EH (cell line): ENCODE measurements around the gene PRKN.
A peak's percentile ranks its signal among the peaks of the same experiment; 100 is the strongest.

Experiments used
- DNase-seq: peaks from one replicate; pipeline ENCODE4 v3.0.0-alpha.2; 2015; ENCODE audit warnings: low read depth

Gene PRKN

DNA sequence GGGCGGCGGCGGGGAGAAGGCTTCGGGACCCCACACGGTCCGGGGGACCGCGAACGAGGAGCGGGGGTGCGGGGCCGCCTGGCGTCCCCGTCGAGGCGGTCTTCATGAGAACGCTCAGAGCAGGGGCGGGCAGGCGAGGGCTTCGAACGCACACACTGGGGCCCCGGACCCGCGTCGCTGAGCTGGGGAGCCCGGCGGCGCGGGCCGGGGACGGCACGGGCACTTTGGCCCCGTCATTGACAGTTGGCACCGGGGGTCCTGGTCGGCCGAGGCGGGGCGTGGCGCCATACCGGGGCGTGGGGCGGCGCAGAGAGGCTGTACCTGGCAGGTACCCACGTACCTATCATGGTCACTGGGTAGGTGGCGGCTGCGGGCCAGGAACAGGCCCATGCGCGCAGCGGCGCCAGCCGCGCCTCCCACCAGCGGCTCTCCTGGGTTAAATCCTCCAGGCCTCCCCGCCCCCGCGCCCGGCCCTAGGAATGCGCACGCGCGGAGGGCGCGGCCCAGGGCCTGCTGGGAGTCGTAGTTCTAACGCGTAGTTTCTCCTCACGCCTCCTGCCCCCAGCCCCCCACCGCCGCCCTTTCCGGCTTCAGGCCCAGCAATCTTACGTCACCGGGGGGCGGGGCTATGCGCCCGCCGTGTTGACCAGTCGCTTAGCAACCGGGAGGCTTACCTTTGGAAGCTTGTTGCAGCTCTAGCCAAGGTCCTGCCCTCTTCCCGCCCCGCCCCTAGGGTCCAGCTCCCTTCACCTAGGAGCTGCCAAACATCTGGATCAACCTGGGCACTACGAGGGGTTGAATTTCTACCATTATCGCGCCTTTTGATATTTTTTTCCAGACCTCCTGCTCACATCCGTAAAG is at the start of gene PRKN, which contains the start of gene PACRG:
Gene PRKN, minus strand, starts transcription at position 445 of the 861 bp plus-strand sequence.
Gene PACRG, plus strand, starts transcription at position 653 of the 861 bp plus-strand sequence.
- DNase-seq = peak; percentile 95

DNA sequence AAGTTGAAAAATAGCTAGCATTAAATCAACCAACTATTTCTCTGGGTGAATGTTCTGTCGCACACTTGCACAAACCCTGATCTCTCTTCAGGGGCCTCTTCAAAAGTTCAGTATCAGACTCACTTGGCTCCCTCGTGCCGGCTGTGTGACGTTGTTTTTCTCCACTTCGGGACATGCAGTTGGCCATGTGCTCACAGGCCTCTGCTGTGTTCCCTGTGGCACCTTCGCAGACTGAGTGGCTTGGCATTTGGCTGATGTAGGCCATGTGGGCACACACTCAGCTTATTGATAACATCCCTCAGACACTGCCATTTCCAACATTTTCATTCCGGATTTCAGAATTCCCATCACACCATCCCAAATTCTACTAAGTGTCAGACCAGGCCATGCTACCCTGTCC is 49.5 kb upstream of the PRKN start:
- DNase-seq = no peak

DNA sequence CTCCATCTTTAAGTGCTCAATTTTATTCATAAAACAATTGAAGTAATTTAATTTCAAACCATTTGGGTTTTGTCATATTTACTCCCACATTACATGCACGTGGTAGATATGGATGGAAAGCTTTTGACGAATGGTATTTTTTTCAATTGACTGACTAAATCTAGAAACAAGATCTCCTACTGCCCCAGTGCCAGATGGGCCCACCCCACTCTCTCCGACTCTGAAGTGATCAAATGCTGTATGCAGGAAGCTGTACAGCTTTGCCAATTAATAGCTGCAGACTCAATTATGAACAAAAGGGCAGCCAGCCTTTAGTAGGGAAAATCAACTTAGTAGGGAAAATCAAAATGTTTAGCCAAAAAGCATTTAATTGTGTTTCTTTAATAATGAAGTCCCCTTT is 46.4 kb upstream of the PRKN start:
- no peak for DNase-seq

DNA sequence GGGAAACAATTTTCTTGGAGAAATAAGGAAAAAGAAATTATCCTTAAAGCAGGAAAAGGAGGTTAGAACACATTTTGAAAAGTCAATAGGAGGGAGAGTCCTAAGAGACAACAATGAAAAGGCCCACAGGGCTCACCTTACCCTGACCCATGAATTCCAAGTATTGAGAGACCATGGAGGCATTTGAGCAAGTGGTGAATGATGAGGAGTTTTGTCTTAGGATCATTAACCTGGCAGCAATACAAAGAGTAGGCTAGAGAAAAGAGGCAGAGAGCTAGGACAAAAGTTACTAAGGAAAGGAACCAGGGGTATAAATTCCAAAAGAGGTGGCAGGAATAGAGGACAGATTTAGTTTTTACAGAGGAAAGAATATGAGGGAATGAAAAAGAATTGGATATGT is 44.9 kb upstream of the PRKN start:
- no peak for DNase-seq

DNA sequence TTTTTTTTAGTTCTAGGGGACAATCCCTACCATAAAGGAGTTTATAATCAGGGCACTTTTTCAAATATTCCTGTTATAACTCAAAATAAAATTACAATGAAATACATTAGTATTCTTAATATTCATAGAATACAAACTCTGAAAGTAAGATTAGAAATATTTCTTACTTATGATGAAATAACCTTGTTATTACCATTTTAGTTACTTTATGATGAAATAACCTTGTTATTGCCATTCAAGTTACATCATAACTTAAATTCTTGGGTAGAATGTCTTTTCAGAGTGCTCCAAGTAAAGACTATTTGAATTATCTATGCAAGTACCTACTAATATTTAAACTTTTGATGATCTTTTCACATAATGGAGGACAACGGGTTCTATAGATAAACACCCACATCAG is 43.4 kb upstream of the PRKN start:
- DNase-seq = no peak

DNA sequence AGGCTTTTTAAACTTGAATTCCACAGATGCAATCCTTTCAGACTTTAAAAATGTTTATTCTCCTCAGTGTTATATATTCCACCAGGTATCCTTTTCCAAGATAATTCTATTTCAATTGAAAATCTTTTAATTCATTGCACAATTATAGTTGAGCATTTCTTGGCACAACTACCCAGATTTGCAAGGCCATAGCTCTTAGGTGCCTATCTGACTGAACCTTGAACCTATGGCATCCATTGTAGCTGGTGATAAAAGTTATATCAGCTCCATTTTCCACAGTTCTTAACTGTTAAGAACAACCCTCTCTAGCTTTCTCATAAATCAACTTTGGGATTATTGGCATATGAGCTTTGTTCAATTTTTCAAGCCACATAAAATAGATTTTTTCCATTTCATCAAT is 42.6 kb upstream of the PRKN start:
- no peak for DNase-seq

DNA sequence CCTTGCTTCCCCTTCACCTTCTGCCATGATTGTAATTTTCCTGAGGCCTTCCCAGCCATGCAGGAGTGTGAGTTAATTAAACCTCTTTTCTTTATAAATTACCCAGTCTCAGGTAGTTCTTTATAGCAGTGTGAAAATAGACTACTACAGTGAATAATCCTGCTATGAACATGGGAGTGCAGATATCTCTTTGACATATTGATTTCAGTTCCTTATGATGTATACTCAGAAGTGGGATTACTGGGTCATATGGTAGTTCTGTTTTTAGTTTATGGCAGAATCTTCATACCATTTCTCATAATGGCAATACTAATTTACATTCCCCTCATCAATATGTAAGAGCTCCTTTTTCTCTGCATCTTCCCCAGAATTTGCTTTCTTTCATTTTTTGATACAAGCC is 26.2 kb upstream of the PRKN start:
- no peak for DNase-seq

DNA sequence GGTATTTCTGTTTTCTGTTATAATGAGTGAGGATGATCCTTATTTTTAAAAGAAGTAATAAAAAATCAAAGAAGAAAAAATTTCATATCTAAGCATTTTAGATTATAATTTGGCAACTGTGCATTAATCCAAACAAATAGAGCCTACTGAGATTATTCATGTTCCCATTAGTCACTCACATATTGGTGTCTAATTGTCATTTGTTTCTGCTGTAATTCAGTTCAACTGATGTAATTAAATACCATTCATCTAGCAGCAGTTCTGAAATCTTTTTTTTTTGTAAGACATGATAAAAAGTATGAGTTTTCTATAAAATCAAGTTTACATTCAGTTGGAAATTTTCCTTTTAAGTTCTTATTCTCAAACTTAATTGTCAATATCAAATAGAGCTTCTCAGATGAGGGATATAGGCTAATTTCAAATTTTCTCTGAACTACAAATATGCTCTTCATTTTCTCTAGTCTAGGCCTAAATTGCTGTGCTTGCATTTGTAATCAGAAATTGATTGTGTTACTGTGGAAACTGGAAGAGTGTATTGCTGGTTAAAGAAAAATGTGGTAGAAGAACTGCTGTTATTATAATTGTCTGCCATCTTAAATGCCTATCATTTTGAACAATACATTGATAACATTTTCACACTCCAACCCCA is 23.8 kb upstream of the PRKN start:
- DNase-seq = no peak

DNA sequence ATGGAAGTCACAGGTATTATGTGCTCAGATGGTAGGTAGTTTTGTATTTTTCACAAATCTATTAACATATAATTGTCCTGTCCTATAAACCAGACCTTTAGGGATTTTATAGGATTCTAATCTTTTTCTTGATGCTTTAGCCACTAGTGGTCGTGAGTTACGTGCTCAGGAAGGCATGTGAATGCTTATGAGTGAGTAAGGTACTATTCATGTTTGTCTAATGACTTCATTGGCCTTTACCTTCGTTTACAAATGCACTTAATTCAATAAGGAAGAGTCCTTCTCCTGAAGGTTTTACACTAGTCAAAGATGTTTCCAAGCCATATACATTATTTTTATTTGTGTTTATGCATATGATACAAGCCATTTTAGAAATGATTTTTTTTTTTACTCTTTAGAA is 23.2 kb upstream of the PRKN start:
- no peak for DNase-seq

DNA sequence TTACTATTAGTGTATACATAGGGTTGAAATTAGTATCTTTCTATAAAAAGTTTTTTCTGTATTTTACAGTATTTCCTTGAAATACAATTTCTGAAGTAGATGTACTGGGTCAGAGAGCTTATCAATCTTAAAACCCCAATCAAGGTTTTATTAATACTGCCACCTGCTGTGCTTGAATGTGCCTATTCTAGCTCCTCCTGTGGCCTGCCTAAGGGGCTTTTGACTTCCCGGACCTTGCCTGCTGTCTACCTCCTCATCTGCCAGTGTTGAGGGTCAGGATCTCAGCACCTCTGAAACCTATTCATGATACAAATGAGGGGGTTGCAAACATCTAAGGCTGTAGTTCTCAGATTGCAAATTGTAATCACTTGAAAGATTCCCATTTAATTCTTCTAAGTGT is 9.4 kb upstream of the PRKN start:
- no peak for DNase-seq

DNA sequence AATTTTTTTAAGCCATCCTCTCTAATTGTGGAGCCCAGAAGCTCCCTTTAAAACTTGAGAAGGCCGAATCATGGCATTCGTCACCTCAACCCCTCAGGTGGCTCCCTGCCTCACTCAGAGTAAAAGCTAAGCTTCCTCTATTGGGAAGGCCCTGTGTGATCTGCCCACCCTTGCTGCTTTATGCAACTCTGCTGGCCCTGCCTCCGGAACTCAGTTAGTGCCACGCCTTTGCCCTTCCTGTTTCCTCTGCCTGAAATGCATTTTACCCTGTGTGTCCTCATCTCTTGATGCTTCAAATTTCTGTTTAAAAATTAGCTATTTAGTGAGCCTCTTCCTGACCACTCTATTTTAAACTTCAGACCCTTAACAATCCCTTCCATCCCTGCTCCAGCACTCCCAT is 5.9 kb upstream of the PRKN start:
- no peak for DNase-seq

DNA sequence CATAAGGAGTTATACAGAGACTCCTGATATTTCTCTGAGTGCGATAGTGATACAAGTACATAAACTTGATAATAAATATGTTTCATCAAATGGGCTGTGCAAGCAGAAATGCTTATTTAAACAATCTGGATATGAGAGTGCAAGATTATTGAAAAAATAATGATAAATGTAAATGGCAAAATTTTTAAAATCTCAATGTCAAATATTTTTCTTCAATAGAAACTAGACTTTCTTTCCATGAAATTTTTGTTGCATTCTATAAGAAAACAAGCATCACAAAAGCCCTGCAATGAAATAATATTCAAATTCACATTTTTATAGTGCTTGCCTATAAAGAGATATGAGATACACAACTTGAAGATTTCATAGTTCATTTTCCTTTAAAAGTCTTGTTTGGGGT is 2.9 kb upstream of the PRKN start:
- no peak for DNase-seq

DNA sequence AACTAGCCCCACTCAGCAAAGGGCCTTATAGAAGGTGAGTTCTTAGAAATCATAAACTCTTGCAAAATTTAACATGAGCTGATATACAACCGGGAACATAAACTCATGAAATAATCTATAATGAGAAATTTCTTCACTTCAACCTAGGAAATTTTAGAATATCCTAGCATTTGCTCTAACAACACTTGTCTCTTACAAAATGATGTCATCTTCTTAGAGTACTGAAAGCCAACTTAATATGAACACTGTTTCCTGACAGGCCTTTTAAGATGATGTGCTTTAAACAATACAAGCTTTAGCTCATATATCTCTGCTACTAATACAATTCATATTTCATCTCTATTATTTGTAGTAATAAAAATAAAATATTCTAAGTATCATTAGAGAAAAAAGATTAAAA is 1.1 kb upstream of the PRKN start:
- no peak for DNase-seq

DNA sequence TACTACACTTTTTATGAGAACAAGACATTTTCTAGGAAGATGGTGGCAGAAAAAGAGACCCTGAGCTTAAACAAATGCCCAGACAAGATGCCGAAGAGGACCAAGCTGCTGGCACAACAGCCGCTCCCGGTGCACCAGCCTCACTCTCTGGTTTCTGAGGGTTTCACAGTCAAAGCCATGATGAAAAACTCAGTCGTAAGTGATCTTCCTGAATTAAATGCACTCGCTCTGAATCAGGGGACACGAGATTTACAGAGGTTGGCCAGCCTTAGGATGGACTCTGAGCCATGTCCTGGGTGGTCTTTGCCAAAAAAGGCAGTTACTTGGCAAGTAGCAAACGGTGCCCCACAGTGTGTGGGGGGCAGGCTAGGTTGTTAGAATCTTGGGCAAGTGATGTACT is 631 bp upstream of the PRKN start:
- no peak for DNase-seq

DNA sequence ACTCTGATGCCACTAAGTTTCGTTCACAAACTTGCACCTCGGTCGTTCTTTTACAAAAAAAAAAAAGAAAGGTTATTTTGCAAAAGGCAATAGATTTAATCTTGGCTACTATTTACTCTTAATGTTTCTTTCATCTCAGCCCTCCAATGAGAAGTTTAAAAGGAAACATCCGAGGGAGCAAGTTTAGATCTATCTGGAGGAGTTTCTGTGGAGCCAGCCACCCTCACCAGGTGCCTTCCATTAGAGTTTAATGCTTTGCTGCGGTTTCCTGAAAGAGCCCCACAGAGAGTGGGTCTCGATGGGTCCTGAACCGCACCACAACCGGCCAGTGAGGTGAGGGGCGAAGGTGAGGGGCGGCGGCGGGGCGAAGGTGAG is 632 bp downstream of the PRKN start:
- no peak for DNase-seq

DNA sequence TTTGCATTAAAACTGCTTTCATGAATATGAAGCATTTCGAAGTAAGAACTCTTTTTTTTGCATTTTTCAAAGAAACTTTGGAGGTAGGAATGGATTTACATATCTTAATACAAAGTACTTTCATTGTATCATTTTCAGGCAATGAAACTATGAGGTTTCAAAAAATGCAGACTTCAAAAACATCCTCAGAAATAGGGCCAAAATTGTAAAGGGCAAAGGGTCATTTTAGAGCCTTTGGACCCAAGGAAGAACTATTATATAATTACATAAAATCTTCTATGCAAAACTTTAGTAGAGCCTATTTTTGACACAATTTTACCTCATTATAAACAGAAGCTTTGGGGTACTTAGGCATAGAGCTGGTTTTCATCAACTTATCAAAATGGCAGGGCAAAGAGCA is 4.9 kb downstream of the PRKN start:
- DNase-seq = no peak

DNA sequence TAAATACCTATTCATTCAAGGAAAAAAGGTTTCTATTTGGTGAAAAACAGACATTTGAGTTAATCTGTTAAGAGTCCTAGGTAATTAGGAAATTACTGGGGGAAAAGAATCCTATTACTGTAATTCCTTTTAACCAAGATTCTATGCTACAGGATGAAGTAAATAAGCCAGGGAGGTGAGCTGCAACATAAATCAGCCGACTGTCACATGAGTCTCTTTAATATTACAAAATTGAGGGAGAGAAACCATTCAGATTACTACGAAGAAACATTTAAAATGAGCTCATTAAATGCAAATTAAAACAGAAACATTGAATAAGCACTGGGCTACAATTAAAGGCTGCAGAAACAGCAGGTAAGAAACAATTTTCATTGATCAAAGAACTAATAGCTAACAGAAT is 5.3 kb downstream of the PRKN start:
- no peak for DNase-seq

DNA sequence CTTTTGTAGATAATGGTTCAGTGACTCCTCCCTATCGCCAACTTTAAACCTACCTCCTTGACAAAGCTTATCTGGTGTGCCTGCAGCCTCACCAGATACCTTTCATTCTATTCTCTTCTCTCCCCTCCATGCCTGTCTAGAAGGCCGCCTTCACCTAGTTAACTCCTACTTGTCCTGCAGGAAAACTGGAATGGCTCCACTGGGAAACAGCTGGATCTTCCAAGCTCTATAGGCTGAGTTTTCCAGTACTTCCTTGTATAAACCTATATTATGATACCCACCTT is 6.2 kb downstream of the PRKN start:
- no peak for DNase-seq

DNA sequence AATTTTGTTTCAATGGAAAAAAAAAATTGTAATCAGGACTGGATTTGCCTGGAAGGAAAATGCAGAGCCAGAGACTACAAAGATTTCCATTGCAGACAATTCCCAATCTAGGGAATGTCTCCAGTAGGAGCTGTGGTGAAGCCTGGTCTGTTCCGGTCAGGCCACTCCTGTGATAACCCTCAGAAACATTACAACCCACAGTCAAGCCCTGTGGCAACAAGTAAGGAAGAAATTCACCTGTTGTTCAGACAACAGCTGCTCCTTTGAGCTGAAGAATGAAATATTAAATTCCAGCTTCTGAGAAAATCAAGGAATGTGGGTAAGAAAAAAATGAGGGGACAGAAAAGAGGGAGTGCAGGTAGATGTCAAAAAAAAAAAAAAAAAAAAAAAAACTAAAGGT is 8.0 kb downstream of the PRKN start:
- no peak for DNase-seq

DNA sequence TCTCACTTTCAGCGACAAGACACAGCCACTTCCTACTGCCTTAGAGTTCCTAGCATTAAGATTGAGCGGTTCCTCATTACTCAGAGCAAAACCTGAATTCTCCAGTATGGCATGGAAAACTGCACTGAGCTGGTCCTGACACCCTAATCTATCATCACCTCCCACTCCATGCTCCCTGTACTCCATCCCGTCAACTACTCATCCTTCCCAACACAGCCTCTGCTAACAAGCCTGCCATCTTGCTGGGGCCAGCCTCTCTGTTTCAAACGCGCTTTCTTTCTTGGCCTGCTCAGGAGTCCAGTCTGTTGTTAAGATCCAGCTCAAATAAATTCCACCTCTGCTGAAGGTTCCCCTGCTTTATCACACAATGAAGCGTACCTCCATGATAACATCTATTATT is 12.0 kb downstream of the PRKN start:
- no peak for DNase-seq

DNA sequence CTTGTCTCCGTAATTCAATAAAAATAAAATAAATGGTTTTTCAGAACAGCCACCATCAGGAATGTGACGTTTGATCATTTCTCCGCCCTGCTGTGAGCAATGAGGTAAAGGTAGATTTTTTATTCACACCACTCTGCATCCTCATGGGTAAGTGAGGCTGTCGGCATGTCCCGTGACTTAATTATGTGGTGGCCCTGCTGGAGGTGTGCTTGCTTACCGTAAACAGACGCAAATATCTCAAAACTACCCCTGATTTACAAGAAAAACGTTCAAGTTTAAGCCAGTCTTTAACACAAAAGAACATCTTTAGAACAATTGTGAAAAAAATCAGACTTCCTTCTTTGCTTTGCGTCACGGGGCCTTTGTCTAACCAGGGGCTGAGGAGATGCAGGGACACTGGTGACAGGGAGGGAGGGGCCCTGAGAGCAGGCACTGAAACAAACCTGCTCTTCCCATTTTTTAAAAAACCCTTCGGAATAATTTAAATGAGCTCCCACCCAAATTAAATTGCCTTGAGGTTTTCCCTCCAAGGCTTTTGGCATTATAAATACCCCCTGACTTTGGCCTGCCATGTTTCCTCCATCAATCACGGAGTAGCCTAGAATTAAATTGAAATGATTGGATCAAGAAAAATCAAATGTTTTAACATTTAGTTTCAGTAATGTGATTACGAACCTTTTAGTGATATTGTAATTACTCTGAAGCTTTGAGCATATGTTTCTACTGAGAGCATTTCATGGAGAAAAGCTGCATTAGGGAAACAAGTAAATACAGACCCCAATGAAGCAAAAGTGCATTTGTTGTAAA is 13.4 kb downstream of the PRKN start:
- DNase-seq = no peak

DNA sequence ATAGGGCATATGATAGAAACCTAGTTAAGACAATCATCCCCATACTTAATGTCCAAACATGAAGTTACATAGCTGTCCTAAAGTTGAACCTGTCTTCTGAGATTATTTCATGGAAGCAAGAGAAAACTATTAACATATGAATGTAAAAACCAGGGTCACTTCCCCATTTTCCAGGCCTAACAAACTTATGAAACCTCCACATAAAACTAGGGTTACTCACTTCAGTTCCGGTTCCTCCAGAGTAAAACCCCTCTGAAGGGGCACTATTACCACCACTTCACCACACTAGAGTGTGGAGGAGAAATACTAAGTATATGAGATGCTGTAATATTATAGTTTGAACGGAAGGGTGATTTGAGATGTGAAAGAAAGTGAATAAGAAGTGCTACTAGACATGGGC is 14.9 kb downstream of the PRKN start:
- no peak for DNase-seq

DNA sequence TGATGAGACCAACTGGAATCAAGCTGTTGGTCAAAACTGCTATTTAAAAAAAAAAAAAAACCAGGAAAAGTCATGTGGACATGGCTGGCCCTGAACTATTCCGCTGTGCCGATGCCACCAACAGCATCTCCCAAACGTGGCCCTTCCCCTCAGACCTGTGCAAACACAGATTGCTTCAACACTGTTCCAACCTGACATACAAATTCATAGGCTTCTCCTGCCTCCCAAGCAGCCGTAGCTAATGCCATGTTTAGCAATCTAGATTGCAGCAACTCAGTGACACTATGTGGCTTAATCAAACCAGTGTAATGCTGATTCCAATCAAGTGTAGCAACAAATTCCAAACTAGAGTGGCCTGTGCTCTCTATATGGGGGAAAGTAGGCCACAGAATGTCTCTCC is 16.2 kb downstream of the PRKN start:
- DNase-seq = no peak
